Fibroblast of the aortic adventitia (primary cell): ENCODE data around the gene PDZD2. TPM values are rescaled to one million over a fixed set of nuclear protein-coding genes. Genes with fewer than 3 reads are reported as not detected.

ENCODE experiments used
- DNase-seq: peaks from one replicate; pipeline ENCODE4 v3.0.0-alpha.2; 2010; ENCODE audit warnings: low read depth
- H3K4me3 ChIP-seq: 2 replicates; pipeline ENCODE4 v1.5.1; 2011; ENCODE audit warnings: low read depth, mild to moderate bottlenecking, control low read depth, low read length, moderate library complexity
- CTCF ChIP-seq: IDR thresholded peaks from 2 replicates; pipeline ENCODE4 v1.5.1; 2011; ENCODE audit warnings: mild to moderate bottlenecking, low read length, control low read depth, inconsistent platforms; ENCODE audit not compliant: insufficient read depth
- total RNA-seq: library from RNA; depleted of rRNA; stranded (reverse); fragments of >200 nt; gene quantifications from 2 replicates; pipeline ENCODE4 v1.2.3, GENCODE V29; 2012; ENCODE audit warnings: low replicate concordance

Gene PDZD2
- total RNA-seq, 1 donor, result under 0.01 TPM

- no peak overlapping the region for H3K4me3 ChIP-seq
- no peak for TF ChIP-seq CTCF
- no peak for DNase-seq
These were observed 97.2 kb downstream of the PDZD2 start for GRCh38 chr5:31736127-31736526.

GRCh38 chr5:31738199-31738598 is 99.3 kb downstream of the PDZD2 start:
- no peak for TF ChIP-seq CTCF
- DNase-seq, result no peak
- no peak overlapping the region for H3K4me3 ChIP-seq

GRCh38 chr5:31741496-31741895 is 102.6 kb downstream of the PDZD2 start:
- DNase-seq, result no peak
- TF ChIP-seq CTCF, result no peak
- no peak overlapping the region for H3K4me3 ChIP-seq

- TF ChIP-seq CTCF, result no peak
These were observed 104.7 kb downstream of the PDZD2 start for GRCh38 chr5:31743678-31744077.

GRCh38 chr5:31748458-31749172 is 109.7 kb downstream of the PDZD2 start:
- TF ChIP-seq CTCF, result no peak
- no peak for DNase-seq
- H3K4me3 ChIP-seq, result no peak overlapping the region

More at GRCh38 chr5:31743678-31744077, 104.7 kb downstream of the PDZD2 start:
- DNase-seq, result no peak
- H3K4me3 ChIP-seq, result no peak overlapping the region

- TF ChIP-seq CTCF, result no peak
- DNase-seq, result no peak
- no peak overlapping the region for H3K4me3 ChIP-seq
These were observed 111.3 kb downstream of the PDZD2 start for GRCh38 chr5:31750215-31750614.

GRCh38 chr5:31751610-31752009 is 112.7 kb downstream of the PDZD2 start:
- H3K4me3 ChIP-seq, result no peak overlapping the region
- TF ChIP-seq CTCF, result no peak
- DNase-seq, result no peak
